ENCODE measurements around the gene FMC1.
"Not testable (repeated sequence)": the region's sequence is repeated elsewhere in the genome, so short reads cannot be mapped to it uniquely, and the experiment has no call there.

Gene FMC1

DNA sequence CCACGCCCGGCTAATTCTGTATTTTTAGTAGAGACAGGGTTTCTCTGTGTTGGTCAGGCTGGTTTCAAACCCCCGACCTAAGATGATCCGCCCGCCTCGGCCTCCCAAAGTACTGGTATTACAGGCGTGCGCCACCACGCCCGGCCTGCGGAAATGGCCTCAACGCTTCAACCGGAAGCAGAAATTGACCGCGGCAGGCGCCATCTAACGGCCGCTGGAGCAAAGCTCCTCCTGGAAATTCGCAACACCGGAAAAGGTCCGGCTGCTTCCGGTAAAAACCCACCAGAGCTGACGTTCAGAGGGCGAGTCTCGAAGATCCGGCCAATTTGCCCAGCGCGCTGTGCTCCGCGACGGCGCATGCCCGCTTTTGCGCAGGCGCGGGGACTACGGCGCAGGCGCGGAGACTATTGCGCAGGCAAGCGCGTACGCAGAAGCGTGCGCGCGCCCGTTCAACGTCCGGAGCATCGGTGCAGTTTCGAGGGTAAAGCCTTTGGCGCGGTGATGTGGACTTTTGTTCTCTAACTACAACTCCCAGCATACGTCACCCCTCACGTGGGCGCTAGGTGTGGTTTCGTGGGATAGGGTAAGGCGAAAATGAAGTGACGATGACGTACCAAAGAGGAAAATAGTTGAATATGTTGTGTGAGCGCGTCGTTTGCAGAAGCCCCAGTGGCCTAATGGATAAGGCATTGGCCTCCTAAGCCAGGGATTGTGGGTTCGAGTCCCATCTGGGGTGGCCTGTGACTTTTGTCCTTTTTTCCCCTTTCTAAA is 915 bp upstream of the FMC1 start:
- peak; percentile 100 for DNase-seq

DNA sequence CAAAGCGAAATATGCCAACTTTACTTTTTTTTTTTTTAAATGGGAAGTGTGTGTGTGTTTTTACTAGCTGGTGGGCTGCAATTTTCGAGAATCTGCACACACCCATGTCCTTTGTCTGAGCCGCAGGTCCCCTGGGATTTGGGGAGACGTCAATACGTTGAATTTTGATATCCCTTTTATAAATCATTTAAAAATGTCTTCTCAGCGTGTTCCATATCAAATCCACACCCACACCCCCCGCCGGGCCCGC is 404 bp upstream of the FMC1 start:
- DNase-seq, result no peak

DNA sequence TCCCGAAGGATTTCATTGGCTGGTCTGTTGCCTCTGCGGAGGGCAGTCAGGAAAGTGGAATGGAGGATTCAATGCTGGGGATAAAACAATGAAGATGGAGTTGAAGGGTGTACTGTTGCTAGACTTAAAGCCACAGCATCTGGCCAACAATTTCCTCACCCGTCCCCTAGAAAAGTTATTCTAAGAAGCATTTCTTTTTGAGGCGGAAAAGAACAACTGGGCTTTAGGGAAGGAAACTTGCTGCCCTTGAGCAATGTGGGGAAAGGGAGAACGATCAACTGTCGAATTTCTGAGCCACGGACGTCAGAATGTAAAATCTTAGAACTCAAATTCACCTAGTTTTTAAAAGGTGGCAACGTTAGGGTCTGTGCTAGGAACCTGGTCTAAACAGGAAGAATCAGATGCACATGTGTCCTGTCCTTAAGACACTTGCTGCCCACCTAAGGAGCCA is 664 bp downstream of the FMC1 start:
- DNase-seq, result no peak

- no peak for DNase-seq
Observed at GRCh38 chr7:139345042-139345441, 3.9 kb downstream of the FMC1 start.

DNA sequence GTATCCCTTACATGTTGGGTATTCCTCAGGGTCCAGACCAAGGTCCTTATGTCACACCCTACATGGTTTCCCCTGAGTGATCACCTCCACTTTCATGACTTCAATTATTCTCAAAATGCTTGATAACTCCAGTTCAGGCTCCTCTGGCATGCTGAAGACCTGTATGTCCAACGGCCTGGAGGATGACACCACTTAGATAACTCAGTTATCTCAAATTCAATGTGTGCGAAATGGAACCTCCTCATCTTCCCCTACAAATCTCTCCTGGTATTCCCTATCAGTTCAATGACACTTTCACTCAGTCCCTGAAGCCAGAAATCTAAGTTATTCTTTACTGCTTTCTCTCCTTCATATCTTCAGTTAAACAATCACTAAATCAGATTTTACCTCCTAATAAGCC is 9.9 kb downstream of the FMC1 start:
- DNase-seq, result no peak

DNA sequence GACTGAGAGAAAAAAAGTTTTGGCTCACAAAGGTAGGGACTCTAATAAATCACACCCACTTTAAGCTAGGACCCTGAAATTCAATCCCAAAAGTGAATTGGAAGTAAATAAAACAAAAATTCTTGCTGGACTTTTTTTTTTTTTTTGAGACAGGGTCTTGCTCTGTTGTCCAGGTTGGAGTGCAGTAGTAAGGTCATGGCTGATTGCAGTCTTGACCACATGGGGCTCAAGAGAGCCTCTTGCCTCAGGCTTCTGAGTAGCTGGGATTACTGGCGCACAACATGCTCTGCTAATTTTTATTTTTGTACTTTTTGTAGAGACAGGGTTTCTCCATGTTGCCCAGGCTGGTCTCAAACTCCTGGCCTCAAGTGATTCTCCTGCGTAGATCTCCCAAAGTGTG is 13.6 kb downstream of the FMC1 start:
- no peak for DNase-seq

DNA sequence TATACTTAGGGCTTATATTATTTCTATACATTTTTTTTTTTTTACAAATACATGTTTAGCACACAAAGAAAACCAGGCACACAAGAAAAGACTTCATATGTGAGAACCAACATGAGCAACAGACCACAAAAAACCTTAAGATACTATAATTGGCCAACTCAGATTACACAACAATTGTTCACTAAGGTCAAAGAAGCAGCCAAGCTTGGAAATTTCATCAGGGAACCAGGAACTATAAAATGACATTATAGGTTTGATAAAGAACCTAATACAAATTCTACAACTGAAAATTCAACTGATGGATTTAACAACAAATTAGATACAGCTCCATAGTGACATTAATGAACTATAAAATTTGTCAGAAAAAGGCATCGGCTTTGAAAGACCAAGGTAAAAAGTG is 14.2 kb downstream of the FMC1 start:
- DNase-seq, result no peak

- DNase-seq, result not testable (repeated sequence)
Observed at GRCh38 chr7:139357729-139358506, 16.8 kb downstream of the FMC1 start.

GRCh38 chr7:139358541-139359365 is 17.6 kb downstream of the FMC1 start:
- DNase-seq, result peak; percentile 28

GRCh38 chr7:139359366-139360209 is 18.5 kb downstream of the FMC1 start, which contains the start of gene LUC7L2:
LUC7L2 (plus strand) TSS chr7:139359894; CDS start chr7:139360262, 368 bp downstream.
- DNase-seq, result peak; percentile 98

GRCh38 chr7:139360210-139360947 is 19.2 kb downstream of the FMC1 start:
- DNase-seq, result peak; percentile 92

DNA sequence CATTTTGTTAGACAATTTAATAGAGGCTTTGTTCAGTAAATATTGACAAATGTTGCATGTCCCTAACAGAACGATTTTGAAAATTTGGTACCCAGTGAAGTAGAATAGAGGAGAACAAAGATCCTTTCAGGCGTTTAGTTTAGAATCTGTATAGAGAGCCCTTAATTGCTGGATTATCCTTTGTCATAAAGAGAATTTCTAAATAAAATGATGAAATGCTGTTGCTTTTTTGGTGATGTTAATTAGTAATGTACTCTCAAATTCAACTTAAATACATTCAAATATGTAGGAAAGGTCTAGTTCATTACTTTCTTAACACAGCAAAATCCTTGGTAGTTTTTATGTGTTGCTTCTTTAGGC is 19.8 kb downstream of the FMC1 start:
- DNase-seq, result no peak

DNA sequence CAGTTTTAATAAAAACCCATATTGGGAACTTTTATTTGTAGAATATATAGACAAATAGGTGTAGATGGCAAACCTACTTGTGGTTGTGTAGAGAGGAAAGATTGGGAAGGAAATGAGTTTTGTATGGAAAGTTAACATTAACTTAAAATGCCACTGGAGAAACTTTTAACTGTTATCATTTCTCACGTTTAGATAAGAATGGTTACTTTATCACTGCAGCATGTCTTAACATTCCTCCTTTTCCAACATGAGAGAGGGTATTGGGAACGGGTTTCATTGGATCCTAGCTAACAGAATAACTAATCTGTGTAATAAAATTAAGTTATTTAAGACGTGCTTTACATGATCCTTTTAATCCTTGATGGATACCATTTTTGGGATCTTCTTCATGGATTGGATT is 20.4 kb downstream of the FMC1 start:
- no peak for DNase-seq

DNA sequence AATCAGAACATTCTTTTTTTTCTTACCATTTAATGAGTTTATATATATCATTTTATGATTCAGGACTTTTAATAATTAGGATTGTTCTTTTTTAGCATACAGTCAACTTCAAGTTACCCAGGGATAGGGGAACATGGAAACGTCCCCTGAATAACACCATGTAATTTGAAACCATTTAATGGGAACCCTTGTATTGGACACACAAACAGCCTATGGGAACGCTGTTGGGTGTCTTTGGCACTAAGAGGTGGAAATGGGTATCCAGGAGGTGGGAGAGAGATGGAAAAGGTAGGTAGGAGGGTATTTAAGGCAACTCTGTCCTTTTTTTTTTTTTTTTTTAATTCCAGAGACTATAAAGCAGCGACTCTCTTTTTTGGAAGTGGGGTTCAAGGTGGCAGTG is 21.2 kb downstream of the FMC1 start:
- no peak for DNase-seq

DNA sequence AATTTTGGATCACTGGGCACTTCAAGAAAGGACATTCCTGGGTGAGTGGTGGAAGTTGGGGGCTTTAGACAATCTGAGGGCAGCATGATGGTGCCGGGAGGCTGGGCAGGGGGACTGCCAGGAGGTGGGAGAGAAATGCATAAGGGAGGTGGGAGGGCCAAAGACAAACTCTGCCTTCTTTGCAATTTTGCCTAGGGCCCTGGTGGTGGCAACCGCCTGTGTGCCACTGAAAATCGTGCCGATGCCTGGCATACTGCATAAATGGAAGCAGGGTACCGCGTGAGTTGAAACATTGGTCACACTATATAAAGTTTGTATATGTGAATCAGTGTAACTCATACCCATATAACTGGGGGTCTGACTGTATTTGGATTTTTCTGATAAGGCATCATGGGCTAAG is 21.8 kb downstream of the FMC1 start:
- DNase-seq, result no peak

DNA sequence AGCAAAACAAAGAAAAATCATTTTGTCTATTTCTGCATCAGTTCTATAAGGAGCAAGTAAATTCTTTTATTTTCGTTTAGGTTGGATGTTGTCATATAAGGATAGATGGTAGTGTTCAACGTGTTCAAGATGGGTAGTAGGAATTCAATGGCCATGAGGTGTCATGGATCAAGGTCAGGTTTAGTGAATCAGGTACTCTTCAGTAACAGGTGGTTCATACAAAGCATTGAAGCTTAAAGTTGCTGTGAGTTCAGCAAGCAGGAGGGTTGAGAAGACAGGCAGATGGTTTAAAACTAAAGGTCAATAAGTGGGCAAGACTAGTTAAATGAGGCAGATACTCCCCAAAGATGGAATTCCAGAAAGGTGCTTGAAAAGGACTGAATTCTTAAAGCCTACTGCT is 24.2 kb downstream of the FMC1 start:
- no peak for DNase-seq

- DNase-seq, result no peak
Observed at GRCh38 chr7:139366400-139366799, 25.3 kb downstream of the FMC1 start.

- no peak for DNase-seq
Observed at GRCh38 chr7:139367438-139368155, 26.5 kb downstream of the FMC1 start.

GRCh38 chr7:139370301-139370942 is 29.3 kb downstream of the FMC1 start:
- DNase-seq, result no peak

DNA sequence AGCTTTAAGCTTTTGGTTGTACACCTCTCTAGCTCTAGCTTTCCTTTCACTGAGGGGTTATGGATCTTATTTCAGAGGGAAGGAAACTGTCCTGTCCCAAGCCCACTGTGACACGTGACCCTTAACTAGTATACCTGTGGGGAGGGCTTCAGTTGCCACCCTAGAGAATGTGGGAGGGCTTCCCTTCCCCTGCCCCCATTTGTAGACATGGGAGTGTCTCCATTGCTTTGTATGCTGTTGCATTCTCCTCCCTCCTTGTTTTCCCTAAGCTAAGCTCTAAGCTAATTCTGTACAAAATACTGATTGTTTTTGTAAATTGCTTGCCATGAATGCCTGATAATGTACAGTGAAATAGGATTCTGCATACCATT is 29.8 kb downstream of the FMC1 start:
- no peak for DNase-seq

GRCh38 chr7:139374246-139374645 is 33.1 kb downstream of the FMC1 start:
- DNase-seq, result no peak

Data from fibroblast of skin of back (primary cell).